Liver (tissue), 9 donors: Measurements from ENCODE around the gene ATOH1. TPM values are rescaled to one million over a fixed set of nuclear protein-coding genes. Genes with fewer than 3 reads are reported as not detected.

Experiments used
- DNase-seq: peaks from one replicate; pipeline ENCODE4 v3.0.0-alpha.2; 2017; ENCODE audit warnings: low spot score
- H3K27ac ChIP-seq, 2 donors: one replicate each; pipeline ENCODE4 v1.7.0; 2013; ENCODE audit warnings: inconsistent platforms in 2 of 2, low read length in 2 of 2, control low read depth in 1 of 2, low read depth in 1 of 2, mild to moderate bottlenecking in 1 of 2
- H3K27me3 ChIP-seq, 4 donors: one replicate each; pipeline versions ENCODE4 v1.6.1 to v1.7.0; 2013; ENCODE audit warnings: low read length in 3 of 4, inconsistent platforms in 1 of 4, mild to moderate bottlenecking in 1 of 4, moderate library complexity in 1 of 4; ENCODE audit not compliant: control insufficient read depth in 4 of 4, insufficient read depth in 4 of 4
- H3K36me3 ChIP-seq, 4 donors: one replicate each; pipeline versions ENCODE4 v1.6.1 to v1.7.0; 2013; ENCODE audit warnings: low read length in 3 of 4, mild to moderate bottlenecking in 3 of 4, low read depth in 1 of 4, moderate library complexity in 1 of 4; ENCODE audit not compliant: control insufficient read depth in 4 of 4, insufficient read depth in 3 of 4
- H3K4me1 ChIP-seq, 4 donors: one replicate each; pipeline versions ENCODE4 v1.6.1 to v1.7.0; 2013; ENCODE audit warnings: low read length in 3 of 4, mild to moderate bottlenecking in 3 of 4, moderate library complexity in 1 of 4; ENCODE audit not compliant: control insufficient read depth in 4 of 4, insufficient read depth in 4 of 4
- H3K4me3 ChIP-seq, 3 donors: one replicate each; pipeline versions ENCODE4 v1.6.1 to v1.7.0; 2013; ENCODE audit warnings: low read length in 3 of 3, control low read depth in 1 of 3, low read depth in 1 of 3, mild to moderate bottlenecking in 1 of 3
- H3K9ac ChIP-seq, 2 donors: one replicate each; pipeline ENCODE4 v1.7.0; 2013; ENCODE audit warnings: low read length in 2 of 2, mild to moderate bottlenecking in 2 of 2, moderate library complexity in 2 of 2, control low read depth in 1 of 2, low read depth in 1 of 2
- H3K9me3 ChIP-seq, 4 donors: one replicate each; pipeline versions ENCODE4 v1.6.1 to v1.7.0; 2013; ENCODE audit warnings: low read length in 3 of 4; ENCODE audit not compliant: control insufficient read depth in 4 of 4
- EGR1 ChIP-seq, 2 donors: IDR thresholded peaks; 2 replicates each; pipeline ENCODE4 v1.6.1; 2016 to 2018; ENCODE audit warnings: antibody characterized with exemption in 2 of 2, low read depth in 2 of 2
- FOXA1 ChIP-seq: IDR thresholded peaks from 2 replicates; pipeline ENCODE4 v1.6.1; 2016; ENCODE audit warnings: antibody characterized with exemption
- FOXA2 ChIP-seq: IDR thresholded peaks from 2 replicates; pipeline ENCODE4 v1.6.1; 2016; ENCODE audit warnings: antibody characterized with exemption
- GABPA ChIP-seq, 2 donors: IDR thresholded peaks in 1 of 2; conservative IDR thresholded peaks in 1 of 2; 2 replicates each; pipeline ENCODE4 v1.6.1; 2016; ENCODE audit warnings: antibody characterized with exemption in 2 of 2, mild to moderate bottlenecking in 1 of 2, moderate library complexity in 1 of 2
- HNF4A ChIP-seq, 2 donors: conservative IDR thresholded peaks; 2 replicates each; pipeline ENCODE4 v1.6.1; 2016; ENCODE audit warnings: antibody characterized with exemption in 2 of 2, mild to moderate bottlenecking in 2 of 2
- HNF4G ChIP-seq: IDR thresholded peaks from 2 replicates; pipeline ENCODE4 v1.6.1; 2016; ENCODE audit warnings: antibody characterized with exemption
- JUND ChIP-seq, 2 donors: IDR thresholded peaks; 2 replicates each; pipeline ENCODE4 v1.6.1; 2016; ENCODE audit warnings: antibody characterized with exemption in 2 of 2
- NR2F2 ChIP-seq: IDR thresholded peaks from 2 replicates; pipeline ENCODE4 v1.6.1; 2016; ENCODE audit warnings: antibody characterized with exemption
- RAD21 ChIP-seq, 2 donors: IDR thresholded peaks; 2 replicates each; pipeline ENCODE4 v1.6.1; 2016; ENCODE audit warnings: antibody characterized with exemption in 2 of 2, mild to moderate bottlenecking in 2 of 2
- RXRA ChIP-seq, 2 donors: IDR thresholded peaks; 2 replicates each; pipeline ENCODE4 v1.6.1; 2017 to 2018; ENCODE audit warnings: antibody characterized with exemption in 2 of 2, mild to moderate bottlenecking in 1 of 2
- SP1 ChIP-seq: IDR thresholded peaks from 2 replicates; pipeline ENCODE4 v1.6.1; 2018; ENCODE audit warnings: antibody characterized with exemption, mild to moderate bottlenecking
- TAF1 ChIP-seq: conservative IDR thresholded peaks from 2 replicates; pipeline ENCODE4 v1.6.1; 2016; ENCODE audit warnings: antibody characterized with exemption, mild to moderate bottlenecking
- YY1 ChIP-seq: IDR thresholded peaks from 2 replicates; pipeline ENCODE4 v1.6.1; 2016; ENCODE audit warnings: antibody characterized with exemption, mild to moderate bottlenecking
- WGBS: extraction: QIAGEN DNeasy Blood & Tissue Kit; methylation state at CpG from one replicate; pipeline ENCODE4 v1.1.7; 2013; 5-methylcytosine and 5-hydroxymethylcytosine counted together
- polyA plus RNA-seq, 2 donors: library from polyadenylated mRNA; stranded (reverse) in 1 of 2; unstranded in 1 of 2; fragments of 200-250 nt in 1 of 2; fragments of >200 nt in 1 of 2; fragmentation: Nextera tagmentation in 1 of 2; extraction: Ambion mirVana in 1 of 2; gene quantifications; one replicate each; pipeline versions ENCODE4 v1.2.1 to v1.2.3, GENCODE V29; 2013 to 2015
- total RNA-seq, 2 donors: library from RNA; depleted of rRNA; stranded (reverse); fragments of >200 nt; gene quantifications; one replicate each; pipeline ENCODE4 v1.2.3, GENCODE V29; 2014
- TF ChIP-seq, protein P1 (sequence below): IDR thresholded peaks from 2 replicates; pipeline ENCODE4 v1.6.1; 2016; ENCODE audit warnings: antibody characterized with exemption, mild to moderate bottlenecking
- TF ChIP-seq, protein P2 (sequence below): IDR thresholded peaks from 2 replicates; pipeline ENCODE4 v1.6.1; 2016; ENCODE audit warnings: antibody characterized with exemption
- TF ChIP-seq, protein P3 (sequence below): IDR thresholded peaks from 2 replicates; pipeline ENCODE4 v1.6.1; 2016; ENCODE audit warnings: antibody characterized with exemption
- TF ChIP-seq, protein P4 (sequence below): IDR thresholded peaks from 2 replicates; pipeline ENCODE4 v1.6.1; 2016; ENCODE audit warnings: antibody characterized with exemption
- TF ChIP-seq, protein P5 (sequence below): fragments of 150-350 bp; IDR thresholded peaks from 2 replicates; pipeline ENCODE4 v1.5.1; 2017; ENCODE audit warnings: improper control_type of control experiment, low read depth, low read length; ENCODE audit not compliant: missing input control
- donor health status: healthy.
- donor health status: healthy.
- donor health status: healthy.
- donor health status: healthy.
- donor health status: healthy.

The ATOH1 gene, protein sequence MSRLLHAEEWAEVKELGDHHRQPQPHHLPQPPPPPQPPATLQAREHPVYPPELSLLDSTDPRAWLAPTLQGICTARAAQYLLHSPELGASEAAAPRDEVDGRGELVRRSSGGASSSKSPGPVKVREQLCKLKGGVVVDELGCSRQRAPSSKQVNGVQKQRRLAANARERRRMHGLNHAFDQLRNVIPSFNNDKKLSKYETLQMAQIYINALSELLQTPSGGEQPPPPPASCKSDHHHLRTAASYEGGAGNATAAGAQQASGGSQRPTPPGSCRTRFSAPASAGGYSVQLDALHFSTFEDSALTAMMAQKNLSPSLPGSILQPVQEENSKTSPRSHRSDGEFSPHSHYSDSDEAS
- total RNA-seq (not detected), polyA plus RNA-seq (not detected)

GRCh38 chr4:93828332-93828994, at the start of gene ATOH1:
TSS of gene ATOH1 (plus strand) at chr4:93828753. CDS start at chr4:93828927, 174 bp downstream.
- DNase-seq, result no peak
- peaks cover 17 to 23% (median 19%) of the 10 kb centered on the region in 4 donors for H3K4me1 ChIP-seq
- peaks cover 0 to 2% (median 0%) of the 10 kb centered on the region in 4 donors for H3K9me3 ChIP-seq
- TF ChIP-seq FOXA2, result no peak
- TF ChIP-seq, protein P1, sequence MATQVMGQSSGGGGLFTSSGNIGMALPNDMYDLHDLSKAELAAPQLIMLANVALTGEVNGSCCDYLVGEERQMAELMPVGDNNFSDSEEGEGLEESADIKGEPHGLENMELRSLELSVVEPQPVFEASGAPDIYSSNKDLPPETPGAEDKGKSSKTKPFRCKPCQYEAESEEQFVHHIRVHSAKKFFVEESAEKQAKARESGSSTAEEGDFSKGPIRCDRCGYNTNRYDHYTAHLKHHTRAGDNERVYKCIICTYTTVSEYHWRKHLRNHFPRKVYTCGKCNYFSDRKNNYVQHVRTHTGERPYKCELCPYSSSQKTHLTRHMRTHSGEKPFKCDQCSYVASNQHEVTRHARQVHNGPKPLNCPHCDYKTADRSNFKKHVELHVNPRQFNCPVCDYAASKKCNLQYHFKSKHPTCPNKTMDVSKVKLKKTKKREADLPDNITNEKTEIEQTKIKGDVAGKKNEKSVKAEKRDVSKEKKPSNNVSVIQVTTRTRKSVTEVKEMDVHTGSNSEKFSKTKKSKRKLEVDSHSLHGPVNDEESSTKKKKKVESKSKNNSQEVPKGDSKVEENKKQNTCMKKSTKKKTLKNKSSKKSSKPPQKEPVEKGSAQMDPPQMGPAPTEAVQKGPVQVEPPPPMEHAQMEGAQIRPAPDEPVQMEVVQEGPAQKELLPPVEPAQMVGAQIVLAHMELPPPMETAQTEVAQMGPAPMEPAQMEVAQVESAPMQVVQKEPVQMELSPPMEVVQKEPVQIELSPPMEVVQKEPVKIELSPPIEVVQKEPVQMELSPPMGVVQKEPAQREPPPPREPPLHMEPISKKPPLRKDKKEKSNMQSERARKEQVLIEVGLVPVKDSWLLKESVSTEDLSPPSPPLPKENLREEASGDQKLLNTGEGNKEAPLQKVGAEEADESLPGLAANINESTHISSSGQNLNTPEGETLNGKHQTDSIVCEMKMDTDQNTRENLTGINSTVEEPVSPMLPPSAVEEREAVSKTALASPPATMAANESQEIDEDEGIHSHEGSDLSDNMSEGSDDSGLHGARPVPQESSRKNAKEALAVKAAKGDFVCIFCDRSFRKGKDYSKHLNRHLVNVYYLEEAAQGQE, result no peak
- no peak for TF ChIP-seq FOXA1
- TF ChIP-seq JUND (IDR thresholded peaks at IDR 0.05), result no peak
- no peak for TF ChIP-seq NR2F2
- no peak for TF ChIP-seq SP1
- TF ChIP-seq, protein P2, sequence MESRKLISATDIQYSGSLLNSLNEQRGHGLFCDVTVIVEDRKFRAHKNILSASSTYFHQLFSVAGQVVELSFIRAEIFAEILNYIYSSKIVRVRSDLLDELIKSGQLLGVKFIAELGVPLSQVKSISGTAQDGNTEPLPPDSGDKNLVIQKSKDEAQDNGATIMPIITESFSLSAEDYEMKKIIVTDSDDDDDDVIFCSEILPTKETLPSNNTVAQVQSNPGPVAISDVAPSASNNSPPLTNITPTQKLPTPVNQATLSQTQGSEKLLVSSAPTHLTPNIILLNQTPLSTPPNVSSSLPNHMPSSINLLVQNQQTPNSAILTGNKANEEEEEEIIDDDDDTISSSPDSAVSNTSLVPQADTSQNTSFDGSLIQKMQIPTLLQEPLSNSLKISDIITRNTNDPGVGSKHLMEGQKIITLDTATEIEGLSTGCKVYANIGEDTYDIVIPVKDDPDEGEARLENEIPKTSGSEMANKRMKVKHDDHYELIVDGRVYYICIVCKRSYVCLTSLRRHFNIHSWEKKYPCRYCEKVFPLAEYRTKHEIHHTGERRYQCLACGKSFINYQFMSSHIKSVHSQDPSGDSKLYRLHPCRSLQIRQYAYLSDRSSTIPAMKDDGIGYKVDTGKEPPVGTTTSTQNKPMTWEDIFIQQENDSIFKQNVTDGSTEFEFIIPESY, result no peak
- no peak for TF ChIP-seq RAD21 (IDR thresholded peaks at IDR 0.05)
- TF ChIP-seq, protein P3, sequence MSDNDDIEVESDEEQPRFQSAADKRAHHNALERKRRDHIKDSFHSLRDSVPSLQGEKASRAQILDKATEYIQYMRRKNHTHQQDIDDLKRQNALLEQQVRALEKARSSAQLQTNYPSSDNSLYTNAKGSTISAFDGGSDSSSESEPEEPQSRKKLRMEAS, result no peak
- no peak for TF ChIP-seq HNF4A (conservative IDR thresholded peaks at IDR 0.05)
- TF ChIP-seq YY1, result no peak
- TF ChIP-seq GABPA (IDR thresholded peaks at IDR 0.05 in 1 of 2, conservative IDR thresholded peaks at IDR 0.05 in 1 of 2), result no peak
- no peak for TF ChIP-seq EGR1 (IDR thresholded peaks at IDR 0.05; ENCODE audit: low read depth in 2 of 2)
- no peak for TF ChIP-seq HNF4G
- TF ChIP-seq, protein P4, sequence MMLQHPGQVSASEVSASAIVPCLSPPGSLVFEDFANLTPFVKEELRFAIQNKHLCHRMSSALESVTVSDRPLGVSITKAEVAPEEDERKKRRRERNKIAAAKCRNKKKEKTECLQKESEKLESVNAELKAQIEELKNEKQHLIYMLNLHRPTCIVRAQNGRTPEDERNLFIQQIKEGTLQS, result no peak
- TF ChIP-seq RXRA (IDR thresholded peaks at IDR 0.05), result no peak
- TF ChIP-seq TAF1, result no peak
- TF ChIP-seq, protein P5, sequence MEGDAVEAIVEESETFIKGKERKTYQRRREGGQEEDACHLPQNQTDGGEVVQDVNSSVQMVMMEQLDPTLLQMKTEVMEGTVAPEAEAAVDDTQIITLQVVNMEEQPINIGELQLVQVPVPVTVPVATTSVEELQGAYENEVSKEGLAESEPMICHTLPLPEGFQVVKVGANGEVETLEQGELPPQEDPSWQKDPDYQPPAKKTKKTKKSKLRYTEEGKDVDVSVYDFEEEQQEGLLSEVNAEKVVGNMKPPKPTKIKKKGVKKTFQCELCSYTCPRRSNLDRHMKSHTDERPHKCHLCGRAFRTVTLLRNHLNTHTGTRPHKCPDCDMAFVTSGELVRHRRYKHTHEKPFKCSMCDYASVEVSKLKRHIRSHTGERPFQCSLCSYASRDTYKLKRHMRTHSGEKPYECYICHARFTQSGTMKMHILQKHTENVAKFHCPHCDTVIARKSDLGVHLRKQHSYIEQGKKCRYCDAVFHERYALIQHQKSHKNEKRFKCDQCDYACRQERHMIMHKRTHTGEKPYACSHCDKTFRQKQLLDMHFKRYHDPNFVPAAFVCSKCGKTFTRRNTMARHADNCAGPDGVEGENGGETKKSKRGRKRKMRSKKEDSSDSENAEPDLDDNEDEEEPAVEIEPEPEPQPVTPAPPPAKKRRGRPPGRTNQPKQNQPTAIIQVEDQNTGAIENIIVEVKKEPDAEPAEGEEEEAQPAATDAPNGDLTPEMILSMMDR, result no peak
- H3K27ac ChIP-seq, result no peak within 1 kb of the TSS
- WGBS, result 2% methylated on average over 46 of the region's 46 CpGs
- H3K36me3 ChIP-seq, result no peaks in the 10 kb centered on the region
- peak within 1 kb of the TSS in 1 of 3 donors; percentile 38 for H3K4me3 ChIP-seq
- H3K9ac ChIP-seq, result no peak within 1 kb of the TSS
- H3K27me3 ChIP-seq, result peaks cover 6 to 23% (median 13%) of the 10 kb centered on the region in 4 donors
